ENCODE results near the gene TTC28.
"Not testable (repeated sequence)": the region's sequence is repeated elsewhere in the genome, so short reads cannot be mapped to it uniquely, and the experiment has no call there.

The TTC28 gene

DNA sequence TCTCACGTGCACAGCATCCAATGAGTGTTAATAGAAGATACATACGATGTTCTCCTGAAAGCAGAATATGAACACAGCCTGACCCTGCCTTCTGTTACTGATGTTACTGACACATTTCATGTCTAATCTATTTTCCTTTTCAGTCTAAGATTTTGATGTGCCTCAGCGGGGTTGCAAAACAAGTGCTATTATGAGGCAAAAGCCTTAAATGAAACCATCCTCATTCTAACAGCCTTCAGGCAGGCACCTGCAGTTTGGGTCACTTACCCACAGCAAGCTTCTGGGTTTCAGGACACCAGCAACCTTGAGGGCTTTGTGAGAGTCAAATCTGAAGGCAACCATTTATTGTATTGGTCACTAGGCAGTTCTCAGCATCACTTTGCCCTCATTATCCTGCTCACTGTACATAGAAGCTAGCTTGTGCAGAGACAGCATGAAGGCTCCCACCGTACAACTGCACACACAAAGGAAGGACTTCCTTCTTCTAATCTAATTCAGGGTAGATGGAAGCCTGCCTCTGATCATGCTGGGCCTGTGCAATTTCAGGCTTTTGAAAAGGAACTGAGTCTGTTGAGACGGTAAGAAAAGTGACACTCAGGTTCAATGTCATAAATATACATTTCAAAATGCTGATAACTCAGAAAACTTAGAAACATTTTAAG lies 577.4 kb downstream of the TTC28 start:
- no peak for DNase-seq (ENCODE audit: low read depth)

DNA sequence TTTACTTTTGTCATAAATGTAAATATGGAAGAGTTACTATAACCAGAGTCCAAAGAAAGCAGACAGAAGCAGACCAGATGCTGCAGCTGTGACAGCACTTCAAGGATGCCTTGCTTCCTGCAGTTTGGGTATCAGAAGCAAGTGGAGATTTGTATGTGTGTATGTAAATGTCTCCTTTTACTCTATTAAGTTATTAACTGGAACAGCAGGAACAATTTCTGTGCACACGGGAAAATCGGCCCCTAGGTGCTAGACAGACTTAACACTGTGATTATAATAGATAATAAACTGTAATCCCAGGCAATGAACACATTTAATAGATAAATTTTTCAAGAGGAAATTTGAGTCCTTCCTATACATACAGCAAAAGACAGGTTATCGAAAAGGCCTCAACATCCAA lies 582.0 kb downstream of the TTC28 start:
- no peak for DNase-seq (ENCODE audit: low read depth)

DNA sequence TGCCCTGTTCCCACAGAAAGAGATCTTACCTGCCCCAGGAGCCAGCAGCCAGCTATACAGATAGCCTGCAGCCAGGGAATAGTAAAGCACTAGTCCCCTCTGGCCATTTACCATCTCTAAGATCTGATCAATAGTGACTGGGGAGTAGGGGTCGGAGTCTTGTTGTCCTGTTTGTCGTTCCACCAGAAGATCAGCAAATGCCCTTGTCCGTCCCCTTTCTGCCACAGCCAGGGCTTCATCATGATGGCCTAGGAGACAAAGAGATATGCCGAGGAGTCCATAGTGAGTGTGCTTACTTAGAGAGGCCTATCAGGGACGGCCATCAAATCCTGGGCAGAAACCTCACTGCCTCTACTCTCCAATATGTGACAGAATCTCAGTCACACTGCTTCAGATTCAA lies 583.5 kb downstream of the TTC28 start:
- no peak for DNase-seq (ENCODE audit: low read depth)

DNA sequence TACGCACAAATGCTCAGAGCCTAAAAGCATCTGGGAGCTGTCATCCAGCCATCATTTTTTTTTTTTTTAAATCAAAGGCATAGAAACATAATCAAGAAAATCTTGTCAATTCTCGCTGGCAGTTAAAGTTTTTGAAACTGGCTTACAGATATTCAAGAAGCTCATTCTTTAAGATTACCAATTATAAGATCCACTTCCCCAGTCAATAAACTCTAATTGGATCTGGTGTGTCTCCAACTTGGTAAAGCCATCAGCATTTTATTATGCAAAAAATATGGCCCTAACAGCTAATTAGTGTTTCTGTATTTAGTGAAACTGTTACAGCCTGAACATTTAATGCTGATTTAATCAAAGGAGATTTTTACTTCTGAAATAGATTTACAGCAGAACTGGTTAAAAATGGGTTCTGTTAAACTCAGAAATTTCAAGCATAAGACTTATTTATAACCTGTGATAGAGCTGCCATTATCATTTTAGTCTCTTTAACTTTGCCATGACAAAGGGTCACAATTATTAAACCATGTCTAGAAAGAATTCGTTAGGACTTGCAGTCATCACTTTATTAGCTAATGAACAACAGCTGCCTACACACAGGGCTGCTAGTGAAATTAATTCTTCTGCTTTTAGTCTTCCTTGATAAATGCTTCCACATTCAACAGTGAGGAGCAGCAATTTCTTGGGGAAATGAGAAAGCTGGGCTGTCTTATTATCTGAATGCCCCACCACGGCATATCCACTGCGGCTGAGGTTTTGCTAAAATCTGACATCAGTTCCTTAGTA lies 584.1 kb downstream of the TTC28 start:
- no peak for DNase-seq (ENCODE audit: low read depth)

DNA sequence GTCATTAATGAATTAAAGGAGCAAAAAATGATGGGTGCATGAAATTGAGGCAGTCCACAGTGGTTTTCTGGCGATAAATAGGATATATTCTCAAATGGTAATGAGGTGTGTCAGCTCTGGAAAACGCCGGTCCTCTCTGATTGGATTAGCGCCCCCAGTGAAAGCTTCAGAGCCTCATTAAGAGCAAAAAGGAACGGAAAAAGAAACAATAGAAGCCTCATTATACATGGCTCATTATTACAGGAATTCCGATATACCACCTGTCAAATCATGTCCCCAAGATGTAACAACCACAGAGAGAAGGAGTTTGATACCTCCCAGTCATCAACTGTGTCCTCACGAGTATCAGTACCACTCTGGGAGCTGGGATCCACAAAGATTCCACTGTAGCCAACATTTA lies 584.9 kb downstream of the TTC28 start:
- no peak for DNase-seq (ENCODE audit: low read depth)

DNA sequence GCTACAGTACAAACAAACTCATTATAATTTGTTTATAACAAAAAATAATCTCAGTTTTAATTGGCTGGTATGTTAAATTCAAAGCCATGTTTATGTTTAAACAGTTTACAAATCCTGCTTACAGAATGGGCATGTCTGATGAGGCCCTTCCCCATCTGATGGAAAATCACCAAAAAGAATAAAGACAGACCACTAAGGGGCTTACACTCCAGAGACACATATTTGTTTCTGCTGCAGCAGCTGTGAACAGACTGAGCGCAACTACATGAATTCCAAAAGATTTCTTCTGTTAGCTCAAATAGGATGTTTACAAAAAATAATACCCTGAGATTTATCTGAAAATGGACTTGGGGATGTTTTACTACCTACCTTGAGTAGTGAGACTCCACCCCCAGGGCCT lies 585.9 kb downstream of the TTC28 start:
- DNase-seq (ENCODE audit: low read depth): no peak

DNA sequence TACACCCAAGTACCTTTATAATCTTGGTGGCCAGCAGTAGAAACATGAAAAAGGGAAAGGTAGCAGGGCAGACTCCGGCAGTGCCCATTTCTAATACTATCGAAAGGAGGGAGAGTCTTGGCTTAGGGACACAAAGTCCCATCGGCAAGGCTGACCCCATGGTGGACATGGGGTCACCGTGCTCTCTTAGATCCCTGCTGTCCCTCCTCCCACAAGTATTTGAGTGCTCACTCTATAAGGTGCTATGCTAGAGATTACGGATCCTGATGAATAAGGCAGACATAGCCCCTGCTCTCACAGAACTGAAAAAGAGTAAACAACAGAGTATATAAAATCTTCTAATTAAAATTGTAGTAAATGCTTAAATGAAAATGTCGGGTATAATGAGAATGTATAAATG lies 588.2 kb downstream of the TTC28 start:
- no peak for DNase-seq (ENCODE audit: low read depth)

DNA sequence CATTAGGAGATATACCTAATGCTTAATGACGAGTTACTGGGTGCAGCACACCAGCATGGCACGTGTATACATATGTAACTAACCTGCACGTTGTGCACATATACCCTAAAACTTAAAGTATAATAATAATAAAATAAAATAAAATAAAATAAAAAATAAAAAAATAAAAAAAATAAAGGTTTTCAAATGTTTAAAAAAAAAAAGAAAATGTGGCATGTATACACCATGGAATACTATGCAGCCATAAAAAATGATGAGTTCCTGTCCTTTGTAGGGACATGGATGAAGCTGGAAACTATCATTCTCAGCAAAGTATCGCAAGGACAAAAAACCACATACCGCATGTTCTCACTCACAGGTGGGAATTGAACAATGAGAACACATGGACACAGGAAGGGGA lies 590.1 kb downstream of the TTC28 start:
- DNase-seq (ENCODE audit: low read depth): not testable (repeated sequence)

DNA sequence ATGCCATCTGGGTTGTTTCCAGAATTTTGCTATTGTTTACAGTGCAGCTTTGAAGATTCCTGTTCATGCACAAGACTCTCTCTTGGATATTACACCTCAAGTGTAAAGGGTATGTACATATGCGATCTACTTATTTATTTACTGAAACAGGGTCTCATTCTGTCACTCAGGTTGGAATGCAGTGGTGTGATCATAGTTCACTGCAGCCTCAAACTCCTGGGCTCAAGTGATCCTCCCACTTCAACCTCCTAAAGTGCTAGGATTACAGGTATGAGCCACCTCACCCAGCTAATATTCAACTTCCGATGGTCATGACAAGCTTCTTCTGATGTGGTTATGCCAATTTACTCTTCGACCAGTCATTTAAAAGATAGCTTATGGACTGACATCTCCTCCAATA lies 602.5 kb downstream of the TTC28 start:
- DNase-seq (ENCODE audit: low read depth): no peak

DNA sequence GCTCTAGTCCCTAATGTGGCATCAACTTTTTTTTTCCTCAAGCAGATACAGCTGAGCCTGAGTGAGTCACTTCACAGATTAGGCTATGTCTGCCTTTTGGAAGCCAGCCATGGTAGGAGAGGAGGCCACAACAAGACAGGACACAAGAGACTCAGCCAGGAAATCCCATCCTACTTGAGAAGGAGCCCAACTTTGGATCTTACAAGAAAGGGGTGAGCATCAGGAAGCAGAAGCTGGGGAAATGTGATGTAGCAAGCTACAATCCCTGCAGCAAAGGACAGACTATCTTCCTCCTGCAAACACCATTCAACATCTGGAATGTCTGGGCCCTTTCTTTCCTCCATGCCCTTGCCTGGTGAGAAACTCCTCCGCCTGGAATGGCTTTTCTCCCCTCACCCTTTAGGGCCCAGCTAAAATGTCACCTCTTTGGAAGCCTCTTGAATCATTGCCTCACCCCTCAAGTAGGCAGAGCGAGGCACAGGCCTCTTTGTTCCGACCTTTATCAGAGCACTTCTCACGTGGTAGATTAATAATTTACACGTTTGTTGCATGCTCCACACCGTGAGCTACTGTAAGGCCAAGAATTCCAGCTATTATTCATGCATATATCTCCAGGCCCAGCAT lies 604.2 kb downstream of the TTC28 start:
- peak; percentile 55 for DNase-seq (ENCODE audit: low read depth)

DNA sequence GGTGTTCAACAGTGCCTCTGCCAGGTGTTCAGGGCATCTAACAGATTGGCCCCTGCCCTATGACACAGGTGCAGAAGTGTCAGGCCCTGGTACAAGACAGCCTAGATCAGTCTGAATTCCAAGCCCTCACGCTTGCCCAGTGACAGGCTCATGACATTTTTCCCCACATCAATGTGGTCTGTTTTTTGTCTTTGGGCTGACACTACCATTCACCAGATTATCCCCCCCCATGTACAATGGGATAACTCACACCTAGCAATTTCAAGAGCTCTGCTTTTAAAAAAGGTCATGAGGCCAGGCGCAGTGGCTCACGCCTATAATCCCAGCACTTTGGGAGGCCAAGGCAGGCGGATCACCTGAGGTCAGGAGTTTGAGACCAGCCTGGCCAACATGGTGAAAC lies 605.1 kb downstream of the TTC28 start:
- DNase-seq (ENCODE audit: low read depth): no peak

DNA sequence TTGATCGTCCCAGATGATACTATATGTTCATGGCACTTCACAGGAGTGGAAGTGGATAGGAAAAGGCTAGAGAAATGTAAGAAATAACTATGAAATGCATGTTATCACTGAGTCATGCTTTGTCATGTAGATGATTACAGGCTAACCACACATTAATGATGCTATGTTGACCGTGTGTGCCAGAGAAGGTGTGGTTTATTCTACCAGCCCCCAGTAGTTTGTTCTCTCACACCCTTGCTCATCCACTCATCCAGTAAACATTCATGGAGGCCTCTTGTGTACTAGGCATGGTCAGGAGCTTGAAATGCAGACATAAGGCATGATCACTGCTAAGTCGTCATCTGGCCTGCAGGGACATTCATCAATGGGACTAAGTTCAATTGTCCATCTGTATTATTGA lies 607.6 kb downstream of the TTC28 start:
- no peak for DNase-seq (ENCODE audit: low read depth)

DNA sequence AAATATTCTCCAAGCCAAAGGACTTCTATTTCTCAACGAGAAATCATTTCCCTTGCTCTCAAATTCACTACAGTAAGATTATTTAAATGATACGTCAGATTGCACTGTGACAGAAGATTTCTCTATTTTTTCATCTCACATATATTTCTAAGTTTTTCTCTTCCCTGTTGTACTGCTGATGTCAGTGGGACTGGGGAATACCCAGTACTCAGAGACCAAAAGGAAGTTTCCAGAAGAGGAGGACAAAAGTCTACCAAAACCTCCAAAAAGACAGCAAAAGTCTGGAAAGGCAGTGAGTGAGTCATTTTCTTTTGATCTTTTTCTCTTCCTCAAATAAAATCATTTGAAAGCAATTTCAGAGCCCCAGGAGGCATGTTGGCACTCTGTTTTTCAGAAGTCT lies 610.8 kb downstream of the TTC28 start:
- no peak for DNase-seq (ENCODE audit: low read depth)

DNA sequence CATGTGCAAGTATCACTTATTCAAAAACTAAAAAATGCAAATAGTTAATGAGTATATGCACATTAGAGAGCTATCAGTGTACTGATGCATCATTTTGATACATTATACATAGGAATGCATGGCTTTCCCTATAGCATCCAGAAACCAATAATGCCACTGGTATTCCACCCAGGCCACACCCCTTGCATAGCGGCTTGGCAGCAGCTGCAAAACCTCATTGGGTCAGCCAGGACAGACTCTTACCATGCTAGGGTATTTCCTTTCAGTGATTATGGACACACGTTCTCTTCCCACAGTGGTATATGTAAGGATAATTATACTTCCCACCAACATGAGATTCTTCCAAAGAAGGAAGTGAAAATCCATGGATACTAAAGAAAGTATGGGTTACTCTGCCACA lies 614.7 kb downstream of the TTC28 start:
- DNase-seq (ENCODE audit: low read depth): no peak

DNA sequence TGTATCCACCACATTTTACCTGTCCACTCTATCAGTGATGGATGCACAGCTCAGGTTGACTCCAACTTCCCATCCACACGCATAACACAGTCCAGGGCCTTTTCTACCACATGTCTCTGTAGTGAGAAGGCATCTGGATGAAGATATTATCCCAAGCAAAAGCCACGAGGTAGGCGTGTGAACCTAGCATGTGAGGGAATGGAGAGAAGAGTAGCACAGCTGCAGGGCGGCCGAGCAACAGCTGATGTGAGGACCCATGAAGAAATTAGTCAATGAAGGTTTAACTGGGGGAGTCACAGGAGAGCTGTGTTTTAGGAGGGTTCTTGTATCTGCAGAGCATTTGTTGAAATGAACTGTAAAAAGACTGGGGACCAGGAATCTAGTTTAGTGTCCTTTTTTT lies 616.0 kb downstream of the TTC28 start:
- no peak for DNase-seq (ENCODE audit: low read depth)

DNA sequence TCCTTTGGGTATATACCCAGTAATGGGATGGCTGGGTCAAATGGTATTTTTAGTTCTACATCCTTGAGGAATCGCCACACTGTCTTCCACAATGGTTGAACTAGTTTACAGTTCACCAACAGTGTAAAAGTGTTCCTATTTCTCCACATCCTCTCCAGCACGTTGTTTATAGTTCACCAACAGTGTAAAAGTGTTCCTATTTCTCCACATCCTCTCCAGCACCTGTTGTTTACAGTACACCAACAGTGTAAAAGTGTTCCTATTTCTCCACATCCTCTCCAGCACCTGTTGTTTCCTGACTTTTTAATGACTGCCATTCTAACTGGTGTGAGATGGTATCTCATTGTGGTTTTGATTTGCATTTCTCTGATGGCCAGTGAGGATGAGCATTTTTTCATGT lies 619.0 kb downstream of the TTC28 start:
- DNase-seq (ENCODE audit: low read depth): not testable (repeated sequence)

DNA sequence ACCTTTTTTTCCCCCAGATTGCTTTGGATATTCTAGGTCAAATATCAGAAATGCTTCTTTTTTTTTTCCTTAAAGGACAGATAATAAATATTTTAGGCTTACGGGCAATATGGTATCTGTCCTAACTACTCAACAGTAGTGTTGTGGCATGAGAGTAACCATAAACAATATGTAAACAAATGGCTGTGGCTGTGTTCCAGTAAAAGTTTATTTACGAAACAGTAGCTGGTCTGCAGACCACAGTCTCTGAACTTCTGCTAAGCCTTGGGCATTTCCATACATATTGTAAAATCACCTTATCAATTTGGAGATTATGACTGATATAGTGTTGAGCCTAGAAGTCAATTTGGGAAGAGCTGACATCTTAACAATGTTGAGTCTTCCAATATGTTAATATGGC lies 621.6 kb downstream of the TTC28 start:
- no peak for DNase-seq (ENCODE audit: low read depth)

DNA sequence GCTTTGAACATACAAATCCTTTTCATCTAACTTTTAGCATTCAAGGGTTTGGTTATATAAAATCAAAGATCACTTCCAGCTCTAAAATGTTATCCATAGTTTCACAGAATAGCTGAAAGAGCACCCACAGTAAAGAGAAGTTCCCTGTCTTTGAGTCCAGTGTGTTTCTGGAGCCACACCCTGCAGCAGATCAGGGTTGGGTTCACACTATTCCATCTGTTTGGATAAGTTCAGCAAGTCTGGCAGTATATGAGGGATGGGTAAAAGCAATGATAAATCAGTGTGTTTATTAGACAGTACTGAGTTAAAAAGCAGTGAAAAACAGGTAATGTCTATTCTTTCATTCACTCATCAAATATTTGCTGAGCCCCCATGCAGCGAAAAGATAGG lies 624.8 kb downstream of the TTC28 start:
- no peak for DNase-seq (ENCODE audit: low read depth)

DNA sequence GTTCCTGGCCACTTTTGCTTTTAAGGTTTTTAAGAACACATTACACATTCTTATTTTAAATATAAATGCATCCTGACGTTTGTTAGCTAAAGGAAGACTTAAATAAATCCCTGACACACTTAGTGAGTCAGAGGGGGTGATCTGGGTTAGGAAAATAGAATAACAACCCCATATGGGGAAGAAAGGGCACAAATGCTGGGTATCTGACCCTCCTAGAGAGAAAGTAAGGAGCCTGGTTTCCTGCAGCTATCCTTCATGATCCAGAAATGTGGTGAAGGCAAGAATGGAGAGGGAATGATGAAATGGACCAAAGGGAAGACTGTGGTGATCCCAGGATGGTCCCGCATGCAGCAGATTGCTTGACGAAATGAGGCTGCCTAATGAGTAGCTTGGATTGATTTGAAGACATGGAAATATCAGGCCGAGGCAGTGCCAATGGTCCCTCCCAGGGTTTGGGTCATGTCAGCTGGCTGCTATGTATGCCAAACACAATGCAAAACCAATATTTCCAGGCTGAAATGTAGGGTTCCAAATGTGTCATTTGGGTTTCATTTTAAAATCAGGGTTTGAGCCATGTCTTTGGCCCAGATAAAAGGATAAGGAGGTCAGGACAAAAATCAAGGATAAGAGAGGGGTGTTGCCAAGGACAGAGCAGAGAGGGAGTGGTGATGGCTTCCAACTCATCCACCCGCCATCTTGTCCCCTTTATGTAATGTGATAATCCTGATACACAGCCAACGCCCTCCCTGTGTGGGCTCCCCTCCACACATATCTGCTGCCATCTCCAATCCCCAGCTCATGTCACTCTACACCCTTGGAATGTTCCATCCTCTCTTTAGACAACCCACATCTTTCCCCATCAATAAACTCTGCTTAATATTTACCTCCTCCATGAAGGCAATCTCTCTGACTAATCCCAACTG lies 625.5 kb downstream of the TTC28 start:
- no peak for DNase-seq (ENCODE audit: low read depth)

DNA sequence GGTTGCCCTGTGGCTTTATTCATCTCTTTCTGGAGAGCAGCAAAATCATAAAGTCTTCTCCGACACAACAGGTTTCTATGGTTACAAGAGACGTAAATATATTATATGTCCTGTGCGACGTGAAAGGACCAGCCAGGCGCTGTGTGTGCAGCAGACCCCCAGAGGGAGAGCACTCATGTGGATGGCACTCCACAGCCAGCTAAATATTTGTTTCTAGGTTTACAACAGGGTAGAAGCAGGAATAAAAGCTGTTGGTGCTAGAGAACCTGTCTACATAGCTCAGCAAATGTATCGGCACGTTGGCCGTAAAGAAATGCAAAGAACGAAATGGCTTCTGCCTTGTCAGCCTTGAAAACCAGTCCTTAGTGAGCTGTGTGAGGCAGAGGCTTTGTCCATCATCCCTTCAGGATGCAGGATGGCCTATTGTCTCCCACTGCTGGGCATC lies 626.8 kb downstream of the TTC28 start:
- no peak for DNase-seq (ENCODE audit: low read depth)

DNA sequence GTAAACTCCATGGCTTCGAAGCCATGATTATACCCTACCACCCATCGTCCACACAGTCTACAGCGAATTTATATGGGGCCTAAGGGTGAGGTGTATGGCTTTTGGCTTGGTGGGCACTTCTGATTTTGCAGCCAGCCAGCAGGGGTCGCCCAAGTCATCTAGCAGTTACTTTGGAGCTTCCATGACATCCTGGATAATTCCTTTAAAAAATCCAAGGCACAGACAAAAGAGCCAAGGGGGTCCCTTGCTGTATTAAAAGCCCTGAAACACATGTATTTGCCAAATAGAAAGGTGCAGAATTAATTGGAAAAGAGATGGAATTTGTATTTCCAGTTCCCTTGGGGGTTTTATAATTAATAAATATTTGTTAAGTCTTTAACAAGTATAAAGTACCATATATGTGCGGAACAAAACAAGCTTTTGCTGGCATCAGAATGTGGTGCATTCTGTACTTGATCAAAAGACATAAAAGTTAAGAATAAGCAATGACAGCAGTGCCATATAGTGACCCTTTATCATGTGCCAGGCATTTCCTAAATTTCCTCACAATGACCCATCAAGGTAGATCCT lies 627.8 kb downstream of the TTC28 start:
- DNase-seq (ENCODE audit: low read depth): no peak

All from non-pigmented ciliary epithelial cell (primary cell).